AG10803 (cell line): ENCODE measurements around the gene CPT1C.
A peak's percentile ranks its signal among the peaks of the same experiment; 100 is the strongest.

Experiments
- DNase-seq: peaks from one replicate; pipeline ENCODE4 v3.0.0; 2010; ENCODE audit warnings: low read depth
- H3K4me3 ChIP-seq: 2 replicates; pipeline ENCODE4 v1.5.1; 2011; ENCODE audit warnings: mild to moderate bottlenecking, low read length, control low read depth
- TF ChIP-seq, protein P1 (sequence below): conservative IDR thresholded peaks from 2 replicates; pipeline ENCODE4 v1.5.1; 2011; ENCODE audit warnings: mild to moderate bottlenecking, low read length, control low read depth, inconsistent platforms

Gene CPT1C

DNA sequence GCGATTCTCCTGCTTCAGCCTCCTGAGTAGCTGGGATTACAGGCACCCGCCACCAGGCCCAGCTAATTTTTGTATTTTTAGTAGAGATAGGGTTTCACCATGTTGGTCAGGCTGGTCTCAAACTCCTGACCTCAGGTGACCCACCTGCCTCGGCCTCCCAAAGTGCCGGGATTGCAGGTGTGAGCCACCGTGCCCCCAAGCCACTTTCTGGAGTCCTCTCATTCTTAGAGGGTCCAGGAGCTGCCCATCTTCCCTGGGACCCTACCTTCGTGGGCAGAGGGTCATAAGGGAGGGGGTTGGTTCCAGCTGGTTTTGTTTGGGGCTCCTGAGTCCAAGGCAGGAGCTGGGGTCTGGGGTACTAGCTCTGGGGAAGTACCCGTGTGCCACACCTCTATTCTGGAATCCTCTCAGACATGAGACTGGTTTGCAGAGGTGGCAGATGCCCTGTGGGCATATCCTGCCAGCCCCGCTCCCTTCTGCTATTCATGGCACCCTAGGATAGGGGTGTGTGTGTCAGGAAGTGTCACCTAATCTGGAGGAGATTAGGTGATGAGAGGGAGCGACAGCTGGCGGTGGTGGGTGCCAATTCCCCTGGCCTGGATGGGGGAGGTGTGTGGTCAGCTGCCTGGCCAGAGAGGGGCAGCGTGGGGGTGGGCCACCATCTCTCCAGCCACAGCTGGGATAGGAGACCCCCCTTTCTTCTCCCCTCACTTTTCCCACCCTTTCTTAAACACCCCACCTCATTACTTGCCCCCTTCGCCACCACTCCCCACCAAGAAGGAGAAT lies 11.7 kb upstream of the CPT1C start:
- H3K4me3 ChIP-seq = no peak overlapping the region
- TF ChIP-seq, protein P1, sequence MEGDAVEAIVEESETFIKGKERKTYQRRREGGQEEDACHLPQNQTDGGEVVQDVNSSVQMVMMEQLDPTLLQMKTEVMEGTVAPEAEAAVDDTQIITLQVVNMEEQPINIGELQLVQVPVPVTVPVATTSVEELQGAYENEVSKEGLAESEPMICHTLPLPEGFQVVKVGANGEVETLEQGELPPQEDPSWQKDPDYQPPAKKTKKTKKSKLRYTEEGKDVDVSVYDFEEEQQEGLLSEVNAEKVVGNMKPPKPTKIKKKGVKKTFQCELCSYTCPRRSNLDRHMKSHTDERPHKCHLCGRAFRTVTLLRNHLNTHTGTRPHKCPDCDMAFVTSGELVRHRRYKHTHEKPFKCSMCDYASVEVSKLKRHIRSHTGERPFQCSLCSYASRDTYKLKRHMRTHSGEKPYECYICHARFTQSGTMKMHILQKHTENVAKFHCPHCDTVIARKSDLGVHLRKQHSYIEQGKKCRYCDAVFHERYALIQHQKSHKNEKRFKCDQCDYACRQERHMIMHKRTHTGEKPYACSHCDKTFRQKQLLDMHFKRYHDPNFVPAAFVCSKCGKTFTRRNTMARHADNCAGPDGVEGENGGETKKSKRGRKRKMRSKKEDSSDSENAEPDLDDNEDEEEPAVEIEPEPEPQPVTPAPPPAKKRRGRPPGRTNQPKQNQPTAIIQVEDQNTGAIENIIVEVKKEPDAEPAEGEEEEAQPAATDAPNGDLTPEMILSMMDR = no peak
- no peak for DNase-seq

DNA sequence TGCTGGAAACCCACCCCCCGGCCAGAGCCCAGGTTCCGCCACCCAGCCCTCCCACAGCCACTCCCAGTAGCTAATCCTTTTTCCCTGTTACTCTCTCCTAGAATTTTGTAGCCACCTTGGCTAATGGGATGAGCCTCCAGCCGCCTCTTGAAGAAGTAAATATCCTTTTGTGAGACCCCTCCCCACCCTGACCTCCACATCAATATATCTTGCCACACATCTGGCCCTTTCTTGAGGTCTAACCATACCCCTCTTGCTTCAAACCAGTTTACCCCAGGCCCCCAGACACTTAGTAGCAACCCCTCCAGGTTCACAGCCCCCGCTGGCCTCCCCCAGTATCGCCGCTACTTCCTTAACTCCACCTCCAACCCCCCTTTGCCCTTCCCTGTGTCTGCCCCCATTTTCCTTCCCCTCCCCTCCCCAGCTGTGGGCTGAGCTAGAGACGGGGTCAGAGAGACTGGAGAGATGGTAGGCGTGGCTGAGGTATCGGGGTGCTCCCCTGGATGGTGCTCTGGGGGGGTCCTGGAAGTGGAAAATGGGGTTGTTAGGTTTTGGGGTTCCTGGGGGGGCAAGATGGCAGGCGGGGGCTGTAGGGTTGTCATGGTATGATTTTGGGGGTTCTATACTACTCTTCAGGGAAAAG lies 11.0 kb upstream of the CPT1C start:
- H3K4me3 ChIP-seq = no peak overlapping the region
- no peak for DNase-seq
- TF ChIP-seq, protein P1 = no peak

DNA sequence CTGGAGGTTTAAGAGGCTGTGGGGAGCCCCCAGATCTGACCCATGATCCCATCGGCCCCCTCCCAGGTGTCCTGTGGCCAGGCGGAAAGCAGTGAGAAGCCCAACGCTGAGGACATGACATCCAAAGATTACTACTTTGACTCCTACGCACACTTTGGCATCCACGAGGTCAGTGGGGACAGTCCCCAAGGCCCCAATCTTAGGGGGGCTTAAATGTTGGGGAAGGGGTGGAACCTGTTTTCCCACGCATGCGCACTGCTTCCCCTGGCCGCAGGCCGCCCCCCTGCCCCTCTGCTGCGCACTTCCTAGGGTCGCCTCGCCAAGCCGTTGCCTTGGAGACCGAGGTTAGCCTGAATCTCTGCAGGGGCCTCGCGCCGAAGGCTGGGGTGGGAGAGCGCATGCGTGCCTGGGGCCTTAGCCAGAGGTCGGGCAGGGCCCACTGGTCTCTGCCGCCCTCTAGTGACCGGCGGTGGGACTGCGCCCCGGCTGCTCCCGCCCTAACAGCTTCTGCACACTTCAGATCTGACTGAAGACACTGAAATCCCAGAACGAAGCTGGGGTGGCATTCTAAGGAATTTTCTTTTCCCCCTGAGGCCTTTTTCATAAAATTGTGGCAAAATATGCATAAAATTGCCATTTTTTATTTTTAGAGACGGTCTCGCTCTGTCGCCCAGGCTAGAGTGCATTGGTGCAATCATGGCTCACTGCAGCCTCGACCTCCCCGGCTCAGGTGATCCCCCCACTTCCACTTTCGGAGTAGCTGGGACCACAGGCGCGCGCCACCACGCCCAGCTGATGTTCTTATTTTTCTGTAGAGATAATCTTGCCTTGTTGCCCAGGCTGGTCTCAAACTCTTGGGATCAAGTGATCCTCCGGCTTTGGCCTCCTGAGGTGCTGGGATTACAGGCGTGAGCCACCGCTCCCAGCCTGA lies 10.2 kb upstream of the CPT1C start:
- TF ChIP-seq, protein P1 = peak; percentile 94
- peak overlapping the region; percentile 15 for H3K4me3 ChIP-seq
- peak; percentile 77 for DNase-seq

DNA sequence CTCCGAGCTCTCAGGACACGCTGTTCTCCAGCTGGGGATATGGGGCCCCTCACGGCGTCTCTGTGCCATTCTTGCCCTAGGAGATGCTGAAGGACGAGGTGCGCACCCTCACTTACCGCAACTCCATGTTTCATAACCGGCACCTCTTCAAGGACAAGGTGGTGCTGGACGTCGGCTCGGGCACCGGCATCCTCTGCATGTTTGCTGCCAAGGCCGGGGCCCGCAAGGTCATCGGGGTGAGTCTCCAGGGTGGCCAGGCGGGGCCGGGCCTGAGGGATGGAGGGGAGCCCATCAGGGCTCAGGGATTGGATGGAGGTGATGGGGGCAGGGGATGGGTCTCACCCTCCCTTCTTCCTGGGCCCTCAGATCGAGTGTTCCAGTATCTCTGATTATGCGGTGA lies 9.1 kb upstream of the CPT1C start:
- TF ChIP-seq, protein P1 = no peak
- H3K4me3 ChIP-seq = no peak overlapping the region
- no peak for DNase-seq

DNA sequence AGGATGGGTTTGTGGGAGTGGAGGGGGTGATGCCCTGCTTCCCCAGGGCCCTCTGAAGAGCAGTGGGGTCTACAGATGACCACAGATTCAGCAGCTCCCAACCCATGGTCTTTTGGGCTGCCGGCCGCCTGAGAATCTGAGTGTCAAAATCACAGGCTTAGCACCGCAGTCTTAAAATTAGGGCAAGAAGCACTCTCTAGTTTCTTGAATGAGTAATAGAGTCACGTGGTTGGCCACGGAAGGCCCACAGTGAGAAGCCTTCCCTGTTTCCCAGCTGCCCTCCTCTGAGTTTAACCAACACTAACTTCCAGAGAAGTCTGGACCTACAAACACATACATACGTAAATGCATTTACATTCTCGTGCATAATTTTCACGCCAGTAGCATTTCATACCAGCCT lies 8.6 kb upstream of the CPT1C start:
- no peak for DNase-seq
- TF ChIP-seq, protein P1 = no peak
- H3K4me3 ChIP-seq = no peak overlapping the region

DNA sequence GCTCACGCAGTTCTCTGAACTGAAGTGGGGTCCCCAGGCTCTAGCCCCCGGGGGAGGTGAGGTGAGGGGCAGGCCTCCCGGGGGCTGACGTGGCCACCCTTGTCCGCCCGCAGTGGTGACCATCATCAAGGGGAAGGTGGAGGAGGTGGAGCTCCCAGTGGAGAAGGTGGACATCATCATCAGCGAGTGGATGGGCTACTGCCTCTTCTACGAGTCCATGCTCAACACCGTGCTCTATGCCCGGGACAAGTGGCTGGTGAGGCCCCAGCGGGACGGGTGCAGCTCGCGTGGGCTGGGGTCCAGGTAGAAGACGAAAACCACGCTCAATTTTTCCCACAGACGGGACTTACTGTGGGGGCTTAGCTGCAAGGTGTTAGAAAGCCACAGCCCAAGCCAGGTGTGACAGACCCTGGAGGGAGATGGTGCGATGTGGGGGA lies 7.1 kb upstream of the CPT1C start:
- TF ChIP-seq, protein P1 = no peak
- no peak for DNase-seq
- H3K4me3 ChIP-seq = no peak overlapping the region
